Measurements from ENCODE around the gene SNX7.

Gene SNX7

DNA sequence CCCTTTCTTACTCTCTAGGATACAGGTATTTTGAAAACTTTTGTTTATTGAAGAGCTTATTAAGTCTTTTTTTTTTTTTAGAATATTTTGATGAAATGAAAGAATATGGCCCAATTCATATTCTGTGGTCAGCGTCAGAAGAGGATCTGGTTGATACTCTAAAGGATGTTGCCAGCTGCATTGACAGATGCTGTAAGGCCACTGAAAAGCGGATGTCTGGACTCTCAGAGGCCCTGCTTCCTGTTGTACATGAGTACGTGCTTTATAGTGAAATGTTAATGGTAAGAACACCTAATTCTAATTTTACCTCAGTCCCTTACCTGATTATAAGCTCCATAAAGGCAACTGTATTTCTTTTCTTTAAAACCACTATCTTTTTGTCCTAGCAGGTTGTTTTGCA lies 37.1 kb downstream of the SNX7 start:
- DNase-seq: no peak

- no peak for DNase-seq
These were observed 38.7 kb downstream of the SNX7 start for GRCh38 chr1:98700228-98700627.

GRCh38 chr1:98702976-98703375 lies 41.5 kb downstream of the SNX7 start:
- DNase-seq: no peak

DNA sequence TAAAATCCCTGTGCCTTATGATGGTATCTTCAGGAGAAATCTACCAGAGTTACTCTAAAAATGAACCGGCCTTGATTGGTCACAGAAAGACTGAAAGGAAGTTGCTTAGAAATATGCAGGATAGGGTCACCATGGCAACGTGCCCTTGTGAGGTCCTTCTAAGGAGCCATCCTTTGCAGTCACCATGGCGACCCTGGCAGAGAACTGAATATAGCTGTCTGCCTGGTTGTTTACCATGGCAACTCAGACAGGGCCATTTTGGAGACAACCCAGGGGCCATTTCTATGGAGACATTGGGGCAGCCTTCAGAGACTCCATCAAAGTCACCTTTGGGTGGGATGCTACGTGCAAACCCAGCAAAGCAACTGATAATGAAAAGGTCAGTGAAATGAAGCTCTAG lies 43.0 kb downstream of the SNX7 start:
- DNase-seq: no peak

- DNase-seq: no peak
These were observed 43.5 kb downstream of the SNX7 start for GRCh38 chr1:98704971-98705370.

DNA sequence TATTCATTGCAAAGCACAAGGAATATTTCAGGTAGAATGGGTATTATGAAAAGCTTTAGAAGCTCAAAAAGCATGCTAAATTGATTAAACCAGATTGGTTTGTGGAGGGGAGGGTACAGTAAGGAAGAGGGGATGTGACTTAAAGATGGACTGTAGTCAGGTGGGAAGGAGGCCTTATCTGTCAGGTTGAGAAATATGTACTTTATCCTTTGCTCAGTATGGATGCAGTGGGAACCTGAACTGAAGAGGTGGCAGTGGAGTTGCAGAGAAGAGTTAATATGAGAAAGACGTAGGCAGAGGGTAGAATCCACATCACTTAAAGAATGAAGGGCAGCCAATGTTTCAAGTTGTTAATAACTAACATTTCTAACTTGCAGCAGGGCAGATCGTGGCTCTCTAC lies 44.1 kb downstream of the SNX7 start:
- DNase-seq: no peak

GRCh38 chr1:98706173-98706843 lies 44.8 kb downstream of the SNX7 start:
- no peak for DNase-seq

GRCh38 chr1:98707556-98707955 lies 46.0 kb downstream of the SNX7 start:
- DNase-seq: no peak

DNA sequence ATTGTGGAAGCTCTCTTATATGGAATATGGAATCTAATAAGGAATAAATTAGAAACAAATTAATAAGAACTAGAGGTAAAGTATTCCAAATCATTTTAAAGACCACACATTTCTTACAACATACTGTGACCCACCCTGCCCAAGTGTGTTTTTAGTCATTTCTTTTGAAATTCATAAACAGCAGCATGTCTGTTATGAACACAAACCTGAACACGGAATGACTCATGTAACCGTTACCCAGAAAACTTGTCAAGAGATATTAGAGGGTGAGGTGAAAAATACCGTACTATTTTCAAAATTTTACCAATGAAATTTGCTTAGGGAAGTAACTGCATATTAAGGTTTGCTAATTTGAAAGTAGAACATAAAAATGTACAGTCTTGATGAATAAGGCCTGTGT lies 48.4 kb downstream of the SNX7 start:
- no peak for DNase-seq

DNA sequence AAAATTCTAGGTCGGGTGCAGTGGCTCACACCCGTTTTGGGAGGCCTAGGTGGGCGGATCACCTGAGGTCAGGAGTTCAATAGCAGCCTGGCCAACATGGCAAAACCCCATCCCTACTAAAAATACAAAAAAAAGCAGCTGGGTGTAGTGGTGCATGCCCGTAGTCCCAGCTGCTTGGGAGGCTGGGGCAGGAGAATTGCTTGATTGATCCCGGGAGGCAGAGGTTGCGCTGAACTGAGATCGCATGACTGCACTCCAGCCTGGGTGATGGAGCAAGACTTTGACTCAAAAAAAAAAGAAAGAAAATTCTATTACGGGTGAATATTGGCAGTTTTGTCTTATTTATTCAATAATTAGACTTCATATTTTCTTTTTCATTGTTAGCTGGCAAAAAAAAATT lies 62.1 kb downstream of the SNX7 start:
- no peak for DNase-seq

- no peak for DNase-seq
These were observed 71.7 kb downstream of the SNX7 start for GRCh38 chr1:98732985-98733781.

DNA sequence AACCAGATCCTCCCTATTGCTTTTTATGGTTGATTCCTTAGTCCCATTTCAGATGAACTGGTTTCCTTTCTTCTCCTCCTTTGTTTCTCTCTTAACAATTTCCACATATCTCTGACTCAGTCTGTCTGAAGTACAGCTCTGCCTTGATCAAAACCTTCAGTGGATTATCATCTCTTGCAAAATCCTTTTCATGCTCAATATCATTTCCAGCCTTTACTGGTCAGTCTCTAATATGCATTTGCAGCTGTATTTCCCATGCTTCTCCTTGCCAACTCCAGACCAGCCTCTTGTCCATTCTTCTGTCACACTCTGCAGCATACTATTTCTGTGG lies 72.2 kb downstream of the SNX7 start:
- DNase-seq: no peak

DNA sequence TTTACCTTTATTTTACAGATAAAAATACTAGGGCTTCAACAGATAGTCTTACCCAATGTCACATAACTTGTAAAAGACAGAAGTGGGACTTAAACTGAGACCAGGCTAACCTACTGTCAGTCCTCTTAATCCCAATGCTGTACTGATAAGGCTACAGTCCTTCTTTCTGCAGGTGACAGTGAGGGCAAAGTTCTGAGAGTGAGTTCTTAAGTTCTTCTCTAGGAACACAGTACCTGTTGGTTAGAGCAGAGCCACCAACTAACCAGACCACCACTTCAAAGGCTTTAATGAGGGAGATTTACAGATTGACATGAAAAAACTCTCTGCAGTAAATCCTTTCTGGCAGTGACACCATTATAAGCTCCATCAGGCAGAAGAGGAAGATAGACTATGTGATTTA lies 74.2 kb downstream of the SNX7 start:
- no peak for DNase-seq

- DNase-seq: no peak
These were observed 76.3 kb downstream of the SNX7 start for GRCh38 chr1:98737835-98738234.

GRCh38 chr1:98739762-98740161 lies 78.2 kb downstream of the SNX7 start:
- no peak for DNase-seq

- no peak for DNase-seq
These were observed 79.6 kb downstream of the SNX7 start for GRCh38 chr1:98741164-98741563.

DNA sequence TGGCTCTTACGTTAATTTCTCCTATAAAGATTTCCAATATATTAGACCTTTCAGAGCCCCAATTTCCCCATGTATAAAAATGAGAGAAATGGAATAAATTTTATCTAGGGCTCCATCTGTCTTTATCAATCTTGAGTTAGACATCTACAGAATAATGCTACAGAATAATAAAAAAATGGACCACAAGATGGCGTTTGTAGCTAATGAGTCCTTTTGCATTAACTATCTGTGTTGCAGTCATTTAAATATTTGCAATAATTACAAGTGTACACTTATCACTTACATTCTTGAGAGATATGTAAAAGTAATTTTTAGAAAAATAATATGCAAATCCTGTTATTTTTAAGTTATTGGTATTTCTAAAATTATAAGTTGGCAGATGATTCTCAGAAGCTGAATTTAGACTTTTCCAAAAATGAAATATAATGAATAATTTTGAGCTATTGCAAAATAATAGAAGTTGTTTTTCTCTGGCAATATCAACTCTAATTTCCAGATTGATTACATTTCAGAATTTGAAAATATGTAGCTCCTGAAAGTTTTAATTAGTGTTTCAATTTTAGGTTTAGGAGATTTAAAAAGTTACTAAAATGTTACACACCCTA lies 87.7 kb downstream of the SNX7 start:
- DNase-seq: peak in 1 of 2 donors; percentile 28

DNA sequence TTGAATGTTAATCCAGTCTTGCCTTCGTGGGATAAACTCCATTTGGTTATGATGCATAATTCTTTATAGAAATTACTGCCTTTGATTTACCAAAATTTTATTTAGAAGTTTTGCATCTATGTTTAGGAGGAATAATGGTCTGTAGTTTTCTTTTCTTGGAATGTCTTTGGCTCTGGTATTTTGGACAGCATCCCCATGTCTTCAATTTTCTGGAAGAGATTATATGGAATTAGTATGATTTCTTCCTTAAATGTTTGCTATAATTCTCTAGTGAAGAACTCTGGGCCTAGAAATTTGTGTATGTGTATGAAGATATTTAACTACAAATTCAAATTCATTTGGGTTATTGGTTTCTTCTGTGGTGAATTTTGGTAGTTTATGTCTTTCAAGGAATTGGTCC lies 92.7 kb downstream of the SNX7 start:
- no peak for DNase-seq

GRCh38 chr1:98761219-98761865 lies 99.8 kb downstream of the SNX7 start:
- DNase-seq: no peak

DNA sequence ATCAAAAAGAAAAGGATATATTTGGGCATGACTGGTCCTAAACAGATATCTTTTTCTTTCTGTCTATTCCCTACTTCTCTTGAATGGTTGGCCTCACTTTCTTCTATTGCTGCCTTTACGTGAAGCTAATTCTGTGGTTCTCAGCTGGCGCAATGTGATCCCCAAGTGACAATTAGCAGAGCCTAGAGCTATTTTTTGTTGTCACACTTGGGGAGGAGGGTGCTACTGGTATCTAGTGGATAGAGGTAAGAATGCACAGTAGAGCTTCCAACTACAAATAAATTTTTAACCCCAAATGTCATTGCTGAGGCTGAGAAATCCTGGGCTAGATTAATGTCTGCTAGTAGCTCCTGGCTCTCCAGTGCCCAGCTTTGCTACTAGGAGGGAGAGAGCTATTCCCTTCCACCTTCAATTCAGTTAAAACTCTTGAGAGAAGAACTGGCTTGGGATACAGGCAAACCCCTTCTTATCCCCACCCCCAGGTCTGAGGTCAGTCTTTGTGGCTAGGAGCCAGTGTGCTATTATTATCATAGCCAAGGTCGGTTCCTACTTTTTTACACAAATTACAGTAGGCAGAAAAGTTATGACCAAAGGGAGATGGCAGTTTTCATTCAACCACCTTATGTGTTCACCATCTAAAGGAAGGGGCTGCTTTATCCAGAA lies 102.1 kb downstream of the SNX7 start:
- DNase-seq: no peak

DNA sequence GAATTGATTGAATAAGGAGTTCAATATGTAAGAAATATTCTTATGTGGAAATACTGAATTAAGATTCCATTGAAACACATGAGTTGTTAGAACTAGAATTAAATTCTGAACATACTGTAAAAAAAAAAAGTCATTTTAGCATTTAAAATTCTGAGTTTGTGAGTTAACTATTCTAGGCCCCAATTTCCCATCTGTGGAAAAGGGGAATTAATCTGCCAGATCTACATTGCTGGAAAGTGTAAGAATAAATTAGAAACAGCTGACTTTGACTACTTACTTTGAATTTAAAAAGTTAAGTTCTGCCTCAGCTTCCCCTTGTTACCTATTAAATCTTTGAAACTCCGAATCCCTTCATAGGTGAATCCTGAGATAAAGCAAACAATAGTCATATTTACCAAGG lies 103.0 kb downstream of the SNX7 start:
- no peak for DNase-seq

DNA sequence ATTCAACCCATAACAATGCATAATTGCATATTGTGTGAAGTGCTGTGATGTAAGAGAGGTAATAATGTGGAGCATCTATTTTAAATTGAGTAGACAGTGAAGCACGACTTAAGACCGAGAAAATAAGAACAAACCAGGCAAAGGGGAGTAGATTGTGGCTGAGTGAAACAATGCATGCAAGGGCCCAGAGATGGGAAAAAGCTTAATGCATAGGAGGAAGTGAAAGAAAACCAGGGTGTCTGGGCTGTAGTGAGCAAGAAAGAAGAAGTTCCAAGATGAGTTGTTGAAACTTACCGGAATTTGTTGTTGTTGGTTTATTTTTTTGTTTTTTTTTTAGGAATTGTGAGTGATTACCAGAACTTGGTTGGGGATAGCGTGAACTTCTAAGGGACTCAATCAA lies 104.7 kb downstream of the SNX7 start:
- DNase-seq: no peak

DNA sequence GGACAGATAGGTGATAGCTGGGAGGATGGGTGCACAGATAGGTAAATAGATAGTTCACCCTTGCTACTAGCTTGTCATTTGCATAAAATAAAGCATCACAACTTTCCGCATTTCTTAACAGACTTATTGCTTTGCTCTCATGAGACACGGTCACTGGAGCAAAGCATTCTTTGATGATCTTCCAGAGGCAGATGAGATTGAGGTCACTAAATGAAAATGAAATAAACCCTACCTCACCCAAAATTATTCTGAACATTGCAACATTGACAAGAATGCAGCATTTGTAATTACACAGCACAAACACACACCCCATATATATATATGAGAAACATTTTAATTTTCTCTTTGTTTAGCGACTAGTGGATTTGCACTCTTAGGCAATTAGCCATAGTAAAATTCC lies 107.6 kb downstream of the SNX7 start:
- DNase-seq: no peak
